ENCODE data around the gene NEK10. TPM values are rescaled to one million over a fixed set of nuclear protein-coding genes. Genes with fewer than 3 reads are reported as not detected.

NEK10 gene
- total and polyA plus RNA-seq, 2 of the 13 experiments (the other 11 are each of a cell fraction or from before 2014, with no cell fraction given) = 2.8 to 14.2 TPM

DNA sequence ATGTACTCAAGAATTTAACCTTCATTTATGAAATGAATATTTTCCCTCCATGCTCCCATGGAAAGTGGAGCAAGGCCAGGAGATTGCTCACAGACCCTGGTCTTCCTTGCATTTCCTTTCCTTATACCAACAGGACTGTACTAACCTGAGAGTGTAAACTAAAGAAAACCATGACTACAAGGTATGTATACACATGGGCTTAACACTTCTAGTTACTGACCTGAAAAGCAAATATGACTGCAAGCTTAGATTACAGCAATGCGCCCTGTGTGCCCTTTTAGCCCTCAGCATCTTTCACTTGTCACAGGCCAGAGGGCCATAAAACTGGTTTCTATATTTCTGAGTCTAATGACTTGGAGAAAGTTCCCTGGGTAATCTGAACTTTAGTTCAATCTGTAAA, 52.1 kb downstream of the NEK10 start (continued):
- TF ChIP-seq, protein P1, sequence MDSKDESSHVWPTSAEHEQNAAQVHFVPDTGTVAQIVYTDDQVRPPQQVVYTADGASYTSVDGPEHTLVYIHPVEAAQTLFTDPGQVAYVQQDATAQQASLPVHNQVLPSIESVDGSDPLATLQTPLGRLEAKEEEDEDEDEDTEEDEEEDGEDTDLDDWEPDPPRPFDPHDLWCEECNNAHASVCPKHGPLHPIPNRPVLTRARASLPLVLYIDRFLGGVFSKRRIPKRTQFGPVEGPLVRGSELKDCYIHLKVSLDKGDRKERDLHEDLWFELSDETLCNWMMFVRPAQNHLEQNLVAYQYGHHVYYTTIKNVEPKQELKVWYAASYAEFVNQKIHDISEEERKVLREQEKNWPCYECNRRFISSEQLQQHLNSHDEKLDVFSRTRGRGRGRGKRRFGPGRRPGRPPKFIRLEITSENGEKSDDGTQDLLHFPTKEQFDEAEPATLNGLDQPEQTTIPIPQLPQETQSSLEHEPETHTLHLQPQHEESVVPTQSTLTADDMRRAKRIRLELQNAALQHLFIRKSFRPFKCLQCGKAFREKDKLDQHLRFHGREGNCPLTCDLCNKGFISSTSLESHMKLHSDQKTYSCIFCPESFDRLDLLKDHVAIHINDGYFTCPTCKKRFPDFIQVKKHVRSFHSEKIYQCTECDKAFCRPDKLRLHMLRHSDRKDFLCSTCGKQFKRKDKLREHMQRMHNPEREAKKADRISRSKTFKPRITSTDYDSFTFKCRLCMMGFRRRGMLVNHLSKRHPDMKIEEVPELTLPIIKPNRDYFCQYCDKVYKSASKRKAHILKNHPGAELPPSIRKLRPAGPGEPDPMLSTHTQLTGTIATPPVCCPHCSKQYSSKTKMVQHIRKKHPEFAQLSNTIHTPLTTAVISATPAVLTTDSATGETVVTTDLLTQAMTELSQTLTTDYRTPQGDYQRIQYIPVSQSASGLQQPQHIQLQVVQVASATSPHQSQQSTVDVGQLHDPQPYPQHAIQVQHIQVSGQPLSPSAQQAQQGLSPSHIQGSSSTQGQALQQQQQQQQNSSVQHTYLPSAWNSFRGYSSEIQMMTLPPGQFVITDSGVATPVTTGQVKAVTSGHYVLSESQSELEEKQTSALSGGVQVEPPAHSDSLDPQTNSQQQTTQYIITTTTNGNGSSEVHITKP (CRISPR knock-in tag; IDR thresholded peaks at IDR 0.05; ENCODE audit: low read depth) = peak; percentile 67; the same call in 1 of the 2 replicates
- TF ChIP-seq, protein P2, sequence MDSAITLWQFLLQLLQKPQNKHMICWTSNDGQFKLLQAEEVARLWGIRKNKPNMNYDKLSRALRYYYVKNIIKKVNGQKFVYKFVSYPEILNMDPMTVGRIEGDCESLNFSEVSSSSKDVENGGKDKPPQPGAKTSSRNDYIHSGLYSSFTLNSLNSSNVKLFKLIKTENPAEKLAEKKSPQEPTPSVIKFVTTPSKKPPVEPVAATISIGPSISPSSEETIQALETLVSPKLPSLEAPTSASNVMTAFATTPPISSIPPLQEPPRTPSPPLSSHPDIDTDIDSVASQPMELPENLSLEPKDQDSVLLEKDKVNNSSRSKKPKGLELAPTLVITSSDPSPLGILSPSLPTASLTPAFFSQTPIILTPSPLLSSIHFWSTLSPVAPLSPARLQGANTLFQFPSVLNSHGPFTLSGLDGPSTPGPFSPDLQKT (CRISPR knock-in tag; IDR thresholded peaks at IDR 0.05; ENCODE audit: borderline replicate concordance) = no peak
- TF ChIP-seq ZFP37 (CRISPR knock-in tag; IDR thresholded peaks at IDR 0.05; ENCODE audit: borderline replicate concordance) (no peak), JUN (CRISPR knock-in tag; IDR thresholded peaks at IDR 0.05) (no peak), TBP (CRISPR knock-in tag; IDR thresholded peaks at IDR 0.05) (no peak), FOXP1 (IDR thresholded peaks at IDR 0.05) (0 out of 2 replicates have a peak, but pooled peaks have one; percentile 13), FOXP1 (CRISPR knock-in tag; IDR thresholded peaks at IDR 0.05) (peak; percentile 85), ZSCAN20 (CRISPR knock-in tag; IDR thresholded peaks at IDR 0.05; ENCODE audit: borderline replicate concordance) (no peak), ZNF83 (CRISPR knock-in tag; IDR thresholded peaks at IDR 0.05; ENCODE audit: borderline replicate concordance) (no peak), KDM1A (CRISPR knock-in tag; IDR thresholded peaks at IDR 0.05) (0 out of 2 replicates have a peak, but pooled peaks have one; percentile 35), ZNF251 (CRISPR knock-in tag; IDR thresholded peaks at IDR 0.05) (no peak), PPARG (CRISPR knock-in tag; conservative IDR thresholded peaks at IDR 0.05) (peak; percentile 46; the same call in 1 of the 2 replicates), ZNF205 (CRISPR knock-in tag; IDR thresholded peaks at IDR 0.05) (0 out of 2 replicates have a peak, but pooled peaks have one; percentile 49), THAP11 (CRISPR knock-in tag; IDR thresholded peaks at IDR 0.05) (peak; percentile 51; the same call in 1 of the 2 replicates), SSRP1 (CRISPR knock-in tag; IDR thresholded peaks at IDR 0.05) (no peak), RARA (CRISPR knock-in tag; IDR thresholded peaks at IDR 0.05) (peak; percentile 93), ZNF225 (CRISPR knock-in tag; IDR thresholded peaks at IDR 0.05) (no peak), MTA3 (CRISPR knock-in tag; IDR thresholded peaks at IDR 0.05) (no peak), ZNF430 (CRISPR knock-in tag; IDR thresholded peaks at IDR 0.05) (no peak)
- TF ChIP-seq, protein P3, sequence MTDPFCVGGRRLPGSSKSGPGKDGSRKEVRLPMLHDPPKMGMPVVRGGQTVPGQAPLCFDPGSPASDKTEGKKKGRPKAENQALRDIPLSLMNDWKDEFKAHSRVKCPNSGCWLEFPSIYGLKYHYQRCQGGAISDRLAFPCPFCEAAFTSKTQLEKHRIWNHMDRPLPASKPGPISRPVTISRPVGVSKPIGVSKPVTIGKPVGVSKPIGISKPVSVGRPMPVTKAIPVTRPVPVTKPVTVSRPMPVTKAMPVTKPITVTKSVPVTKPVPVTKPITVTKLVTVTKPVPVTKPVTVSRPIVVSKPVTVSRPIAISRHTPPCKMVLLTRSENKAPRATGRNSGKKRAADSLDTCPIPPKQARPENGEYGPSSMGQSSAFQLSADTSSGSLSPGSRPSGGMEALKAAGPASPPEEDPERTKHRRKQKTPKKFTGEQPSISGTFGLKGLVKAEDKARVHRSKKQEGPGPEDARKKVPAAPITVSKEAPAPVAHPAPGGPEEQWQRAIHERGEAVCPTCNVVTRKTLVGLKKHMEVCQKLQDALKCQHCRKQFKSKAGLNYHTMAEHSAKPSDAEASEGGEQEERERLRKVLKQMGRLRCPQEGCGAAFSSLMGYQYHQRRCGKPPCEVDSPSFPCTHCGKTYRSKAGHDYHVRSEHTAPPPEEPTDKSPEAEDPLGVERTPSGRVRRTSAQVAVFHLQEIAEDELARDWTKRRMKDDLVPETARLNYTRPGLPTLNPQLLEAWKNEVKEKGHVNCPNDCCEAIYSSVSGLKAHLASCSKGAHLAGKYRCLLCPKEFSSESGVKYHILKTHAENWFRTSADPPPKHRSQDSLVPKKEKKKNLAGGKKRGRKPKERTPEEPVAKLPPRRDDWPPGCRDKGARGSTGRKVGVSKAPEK (CRISPR knock-in tag; IDR thresholded peaks at IDR 0.05; ENCODE audit: borderline replicate concordance) = no peak
- TF ChIP-seq, protein P4, sequence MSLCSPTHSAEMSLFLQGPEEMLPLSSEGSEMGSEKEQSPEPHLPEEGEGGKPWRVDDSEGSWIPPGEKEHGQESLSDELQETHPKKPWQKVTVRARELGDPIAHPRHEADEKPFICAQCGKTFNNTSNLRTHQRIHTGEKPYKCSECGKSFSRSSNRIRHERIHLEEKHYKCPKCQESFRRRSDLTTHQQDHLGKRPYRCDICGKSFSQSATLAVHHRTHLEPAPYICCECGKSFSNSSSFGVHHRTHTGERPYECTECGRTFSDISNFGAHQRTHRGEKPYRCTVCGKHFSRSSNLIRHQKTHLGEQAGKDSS (CRISPR knock-in tag; IDR thresholded peaks at IDR 0.05; ENCODE audit: borderline replicate concordance, low read depth) = no peak
- TF ChIP-seq, protein P5, sequence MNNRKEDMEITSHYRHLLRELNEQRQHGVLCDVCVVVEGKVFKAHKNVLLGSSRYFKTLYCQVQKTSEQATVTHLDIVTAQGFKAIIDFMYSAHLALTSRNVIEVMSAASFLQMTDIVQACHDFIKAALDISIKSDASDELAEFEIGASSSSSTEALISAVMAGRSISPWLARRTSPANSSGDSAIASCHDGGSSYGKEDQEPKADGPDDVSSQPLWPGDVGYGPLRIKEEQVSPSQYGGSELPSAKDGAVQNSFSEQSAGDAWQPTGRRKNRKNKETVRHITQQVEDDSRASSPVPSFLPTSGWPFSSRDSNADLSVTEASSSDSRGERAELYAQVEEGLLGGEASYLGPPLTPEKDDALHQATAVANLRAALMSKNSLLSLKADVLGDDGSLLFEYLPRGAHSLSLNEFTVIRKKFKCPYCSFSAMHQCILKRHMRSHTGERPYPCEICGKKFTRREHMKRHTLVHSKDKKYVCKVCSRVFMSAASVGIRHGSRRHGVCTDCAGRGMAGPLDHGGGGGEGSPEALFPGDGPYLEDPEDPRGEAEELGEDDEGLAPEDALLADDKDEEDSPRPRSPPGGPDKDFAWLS (CRISPR knock-in tag; IDR thresholded peaks at IDR 0.05; ENCODE audit: borderline replicate concordance) = no peak

All from HepG2 (cell line).